Astrocyte (in vitro differentiated cells and primary cell): Measurements from ENCODE around the gene ZNF700. TPM values are rescaled to one million over a fixed set of nuclear protein-coding genes. Genes with fewer than 3 reads are reported as not detected.
"Not testable (repeated sequence)": the region's sequence is repeated elsewhere in the genome, so short reads cannot be mapped to it uniquely, and the experiment has no call there.

ENCODE experiments used
- DNase-seq: peaks from one replicate; pipeline ENCODE4 v3.0.0-alpha.2; 2010; ENCODE audit warnings: low read depth
- FAIRE-seq: peaks from 2 replicates; lab custom pipeline; 2011; peaks lifted over from hg19 to GRCh38; lab: Jason Lieb, UNC
- H2AFZ ChIP-seq: 2 replicates; pipeline ENCODE4 v1.6.0; 2012; ENCODE audit warnings: low read depth, low read length, inconsistent platforms
- H3K27ac ChIP-seq: 2 replicates; pipeline ENCODE4 v1.5.1; 2011; ENCODE audit warnings: low read depth, low read length, inconsistent platforms
- H3K27me3 ChIP-seq: 2 replicates; pipeline ENCODE4 v1.6.0; 2011; ENCODE audit warnings: low read length, inconsistent platforms; ENCODE audit not compliant: insufficient read depth
- H3K36me3 ChIP-seq: 2 replicates; pipeline ENCODE4 v1.5.1; 2011; ENCODE audit warnings: low read length, inconsistent platforms; ENCODE audit not compliant: insufficient read depth
- H3K4me1 ChIP-seq: 2 replicates; pipeline ENCODE4 v1.5.1; 2011; ENCODE audit warnings: low read length, inconsistent platforms; ENCODE audit not compliant: insufficient read depth
- H3K4me2 ChIP-seq: 2 replicates; pipeline ENCODE4 v1.6.0; 2012; ENCODE audit warnings: low read length, inconsistent platforms
- H3K4me3 ChIP-seq: 2 replicates; pipeline ENCODE4 v1.5.1; 2011; ENCODE audit warnings: low read depth, mild to moderate bottlenecking, low read length, inconsistent platforms; ENCODE audit not compliant: insufficient read depth
- H3K79me2 ChIP-seq: 2 replicates; pipeline ENCODE4 v1.6.0; 2012; ENCODE audit warnings: mild to moderate bottlenecking, low read length, inconsistent platforms; ENCODE audit not compliant: insufficient read depth
- H3K9ac ChIP-seq: 2 replicates; pipeline ENCODE4 v1.6.0; 2012; ENCODE audit warnings: mild to moderate bottlenecking, low read length, inconsistent platforms
- H3K9me3 ChIP-seq: 2 replicates; pipeline ENCODE4 v1.5.1; 2012; ENCODE audit warnings: low read depth, mild to moderate bottlenecking, low read length, inconsistent platforms; ENCODE audit not compliant: insufficient read depth
- H4K20me1 ChIP-seq: 2 replicates; pipeline ENCODE4 v1.6.0; 2012; ENCODE audit warnings: low read length, inconsistent platforms; ENCODE audit not compliant: insufficient read depth
- H3K27ac Mint-ChIP-seq: one replicate; pipeline ENCODE4 v1.8.0; 2021; ENCODE audit warnings: mild to moderate bottlenecking, mixed read lengths; ENCODE audit not compliant: unreplicated experiment
- H3K27me3 Mint-ChIP-seq: one replicate; pipeline ENCODE4 v1.8.0; 2021; ENCODE audit warnings: low read depth, mixed read lengths; ENCODE audit not compliant: unreplicated experiment
- H3K36me3 Mint-ChIP-seq: one replicate; pipeline ENCODE4 v1.8.0; 2021; ENCODE audit warnings: low read depth, mixed read lengths; ENCODE audit not compliant: unreplicated experiment
- H3K4me1 Mint-ChIP-seq: one replicate; pipeline ENCODE4 v1.8.0; 2021; ENCODE audit warnings: low read depth, mixed read lengths; ENCODE audit not compliant: unreplicated experiment
- H3K4me3 Mint-ChIP-seq: one replicate; pipeline ENCODE4 v1.8.0; 2021; ENCODE audit warnings: mild to moderate bottlenecking, moderate library complexity, mixed read lengths; ENCODE audit not compliant: unreplicated experiment
- H3K9me3 Mint-ChIP-seq: one replicate; pipeline ENCODE4 v1.8.0; 2021; ENCODE audit warnings: mild to moderate bottlenecking, mixed read lengths; ENCODE audit not compliant: unreplicated experiment
- EZH2 ChIP-seq: IDR thresholded peaks from 2 replicates; pipeline ENCODE4 v1.6.1; 2012; ENCODE audit warnings: mild to moderate bottlenecking, low read length, inconsistent platforms; ENCODE audit not compliant: insufficient read depth
- total RNA-seq: library from RNA; stranded (reverse); gene quantifications from 2 replicates; pipeline ENCODE4 v1.2.1, GENCODE V29; 2021
- TF ChIP-seq, protein P1 (sequence below): IDR thresholded peaks from 2 replicates; pipeline ENCODE4 v1.5.1; 2011; ENCODE audit warnings: low read depth, mild to moderate bottlenecking, inconsistent platforms, low read length, moderate library complexity; ENCODE audit not compliant: insufficient read depth

Gene ZNF700
- total RNA-seq, 1 donor from 2014 or later = not detected

- Histone ChIP-seq H3K4me2 (no peak overlapping the region), H3K9ac (no peak overlapping the region), H3K27ac (no peak overlapping the region), H3K4me1 (no peaks in the 10 kb centered on the region), H3K9me3 (peaks cover 73% of the 10 kb centered on the region), H3K79me2 (peaks cover 16% of the 10 kb centered on the region), H2AFZ (no peak overlapping the region), H4K20me1 (no peaks in the 10 kb centered on the region), H3K27me3 (no peaks in the 10 kb centered on the region), H3K4me3 (no peak overlapping the region), H3K36me3 (peaks cover 17% of the 10 kb centered on the region)
- FAIRE-seq (no peak), DNase-seq (peak; percentile 16)
- H3K9me3 Mint-ChIP-seq = peaks cover 40% of the 10 kb centered on the region
- H3K36me3 Mint-ChIP-seq = no peaks in the 10 kb centered on the region
- no peak overlapping the region for H3K4me3 Mint-ChIP-seq
- no peak overlapping the region for H3K27ac Mint-ChIP-seq
- H3K4me1 Mint-ChIP-seq = no peaks in the 10 kb centered on the region
- no peak for TF ChIP-seq EZH2
- TF ChIP-seq, protein P1, sequence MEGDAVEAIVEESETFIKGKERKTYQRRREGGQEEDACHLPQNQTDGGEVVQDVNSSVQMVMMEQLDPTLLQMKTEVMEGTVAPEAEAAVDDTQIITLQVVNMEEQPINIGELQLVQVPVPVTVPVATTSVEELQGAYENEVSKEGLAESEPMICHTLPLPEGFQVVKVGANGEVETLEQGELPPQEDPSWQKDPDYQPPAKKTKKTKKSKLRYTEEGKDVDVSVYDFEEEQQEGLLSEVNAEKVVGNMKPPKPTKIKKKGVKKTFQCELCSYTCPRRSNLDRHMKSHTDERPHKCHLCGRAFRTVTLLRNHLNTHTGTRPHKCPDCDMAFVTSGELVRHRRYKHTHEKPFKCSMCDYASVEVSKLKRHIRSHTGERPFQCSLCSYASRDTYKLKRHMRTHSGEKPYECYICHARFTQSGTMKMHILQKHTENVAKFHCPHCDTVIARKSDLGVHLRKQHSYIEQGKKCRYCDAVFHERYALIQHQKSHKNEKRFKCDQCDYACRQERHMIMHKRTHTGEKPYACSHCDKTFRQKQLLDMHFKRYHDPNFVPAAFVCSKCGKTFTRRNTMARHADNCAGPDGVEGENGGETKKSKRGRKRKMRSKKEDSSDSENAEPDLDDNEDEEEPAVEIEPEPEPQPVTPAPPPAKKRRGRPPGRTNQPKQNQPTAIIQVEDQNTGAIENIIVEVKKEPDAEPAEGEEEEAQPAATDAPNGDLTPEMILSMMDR = no peak
- H3K27me3 Mint-ChIP-seq = no peaks in the 10 kb centered on the region
Measured at GRCh38 chr19:11949201-11949600, 24.3 kb downstream of the ZNF700 start.

DNA sequence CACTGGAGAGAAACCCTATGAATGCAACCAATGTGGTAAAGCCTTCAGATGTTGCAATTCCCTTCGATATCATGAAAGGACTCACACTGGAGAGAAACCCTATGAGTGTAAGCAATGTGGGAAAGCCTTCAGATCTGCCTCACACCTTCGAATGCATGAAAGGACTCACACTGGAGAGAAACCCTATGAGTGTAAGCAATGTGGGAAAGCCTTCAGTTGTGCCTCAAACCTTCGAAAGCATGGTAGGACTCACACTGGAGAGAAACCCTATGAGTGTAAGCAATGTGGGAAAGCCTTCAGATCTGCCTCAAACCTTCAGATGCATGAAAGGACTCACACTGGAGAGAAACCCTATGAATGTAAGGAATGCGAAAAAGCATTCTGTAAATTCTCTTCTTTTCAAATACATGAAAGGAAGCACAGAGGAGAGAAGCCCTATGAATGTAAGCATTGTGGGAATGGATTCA, 24.7 kb downstream of the ZNF700 start:
- Histone ChIP-seq H3K9me3 (peaks cover 69% of the 10 kb centered on the region), H3K79me2 (peaks cover 12% of the 10 kb centered on the region), H3K4me3 (peak overlapping the region; percentile 9), H3K36me3 (peaks cover 17% of the 10 kb centered on the region)
- not testable (repeated sequence) for DNase-seq, H4K20me1 ChIP-seq, FAIRE-seq, H3K36me3 Mint-ChIP-seq, H3K4me2 ChIP-seq, H3K27ac Mint-ChIP-seq, H3K27me3 Mint-ChIP-seq, H3K9ac ChIP-seq, H3K4me1 ChIP-seq, H3K4me1 Mint-ChIP-seq, H3K27me3 ChIP-seq, H3K4me3 Mint-ChIP-seq, H2AFZ ChIP-seq, H3K27ac ChIP-seq
- peaks cover 36% of the 10 kb centered on the region for H3K9me3 Mint-ChIP-seq

GRCh38 chr19:11950312-11950711, 25.4 kb downstream of the ZNF700 start:
- no peaks in the 10 kb centered on the region for H3K36me3 Mint-ChIP-seq
- H2AFZ ChIP-seq = no peak overlapping the region

More at GRCh38 chr19:11950312-11950711, 25.4 kb downstream of the ZNF700 start:
- DNase-seq (no peak), FAIRE-seq (no peak)
- no peak overlapping the region for H3K4me3 Mint-ChIP-seq
- peaks cover 36% of the 10 kb centered on the region for H3K9me3 Mint-ChIP-seq
- Histone ChIP-seq H3K79me2 (peaks cover 5% of the 10 kb centered on the region), H3K4me1 (no peaks in the 10 kb centered on the region), H3K4me3 (peak overlapping the region; percentile 9), H3K36me3 (peaks cover 17% of the 10 kb centered on the region), H3K9ac (no peak overlapping the region), H3K4me2 (no peak overlapping the region), H4K20me1 (no peaks in the 10 kb centered on the region), H3K9me3 (peaks cover 66% of the 10 kb centered on the region), H3K27ac (no peak overlapping the region), H3K27me3 (no peaks in the 10 kb centered on the region)
- H3K4me1 Mint-ChIP-seq = no peaks in the 10 kb centered on the region
- no peaks in the 10 kb centered on the region for H3K27me3 Mint-ChIP-seq
- H3K27ac Mint-ChIP-seq = no peak overlapping the region
- no peak for TF ChIP-seq EZH2
- TF ChIP-seq, protein P1 = no peak
